CD4-positive, alpha-beta T cell treated with Interleukin-15 for 1 hour (primary cell): ENCODE results near the gene UNC5B.

Experiments used
- DNase-seq: peaks from one replicate; pipeline ENCODE4 v3.0.0-alpha.2; 2020

The UNC5B gene

GRCh38 chr10:71255808-71256660 is 43.7 kb downstream of the UNC5B start:
- no peak for DNase-seq

GRCh38 chr10:71256661-71257318 is 44.4 kb downstream of the UNC5B start:
- no peak for DNase-seq

- no peak for DNase-seq
Observed at GRCh38 chr10:71257319-71257997, 45.1 kb downstream of the UNC5B start.

GRCh38 chr10:71258046-71258445 is 45.7 kb downstream of the UNC5B start:
- DNase-seq: no peak

GRCh38 chr10:71258446-71259145 is 46.2 kb downstream of the UNC5B start:
- no peak for DNase-seq

- DNase-seq: no peak
Observed at GRCh38 chr10:71259282-71259681, 46.9 kb downstream of the UNC5B start.

- DNase-seq: no peak
Observed at GRCh38 chr10:71259815-71260501, 47.6 kb downstream of the UNC5B start.

- DNase-seq: no peak
Observed at GRCh38 chr10:71260622-71261325, 48.4 kb downstream of the UNC5B start.

- no peak for DNase-seq
Observed at GRCh38 chr10:71262027-71262426, 49.7 kb downstream of the UNC5B start.

GRCh38 chr10:71262817-71263216 is 50.4 kb downstream of the UNC5B start:
- no peak for DNase-seq

- DNase-seq: no peak
Observed at GRCh38 chr10:71263376-71263775, 51.0 kb downstream of the UNC5B start.

GRCh38 chr10:71264345-71265200 is 52.2 kb downstream of the UNC5B start:
- no peak for DNase-seq

- no peak for DNase-seq
Observed at GRCh38 chr10:71265201-71265575, 52.8 kb downstream of the UNC5B start.

GRCh38 chr10:71265618-71266146 is 53.3 kb downstream of the UNC5B start:
- DNase-seq: no peak

- DNase-seq: no peak
Observed at GRCh38 chr10:71266147-71266917, 54.0 kb downstream of the UNC5B start.

- DNase-seq: no peak
Observed at GRCh38 chr10:71266918-71267442, 54.6 kb downstream of the UNC5B start.

GRCh38 chr10:71267508-71268240 is 55.3 kb downstream of the UNC5B start:
- DNase-seq: no peak

GRCh38 chr10:71268247-71268691 is 55.9 kb downstream of the UNC5B start:
- no peak for DNase-seq

GRCh38 chr10:71268758-71269157 is 56.4 kb downstream of the UNC5B start:
- no peak for DNase-seq
